Neuronal stem cell (in vitro differentiated cells): Measurements from ENCODE around the gene TSNAX.
A peak's percentile ranks its signal among the peaks of the same experiment; 100 is the strongest.
"Not testable (repeated sequence)": the region's sequence is repeated elsewhere in the genome, so short reads cannot be mapped to it uniquely, and the experiment has no call there.

Experiments used
- DNase-seq: peaks from one replicate; pipeline ENCODE4 v3.0.0-alpha.2; 2013; ENCODE audit warnings: low spot score
- H2AFZ ChIP-seq: one replicate; pipeline ENCODE4 v1.6.1; 2013; ENCODE audit warnings: mild to moderate bottlenecking, low read length, inconsistent platforms
- H2AK5ac ChIP-seq: 2 replicates; pipeline ENCODE4 v1.6.1; 2013; ENCODE audit warnings: low read depth, mild to moderate bottlenecking, inconsistent platforms, low read length, moderate library complexity, mixed read lengths
- H2BK120ac ChIP-seq: 2 replicates; pipeline ENCODE4 v1.6.1; 2013; ENCODE audit warnings: low read depth, mild to moderate bottlenecking, inconsistent platforms, low read length, moderate library complexity, mixed read lengths
- H2BK12ac ChIP-seq: one replicate; pipeline ENCODE4 v1.6.1; 2013; ENCODE audit warnings: low read length, inconsistent platforms
- H2BK15ac ChIP-seq: 2 replicates; pipeline ENCODE4 v1.6.1; 2013; ENCODE audit warnings: mild to moderate bottlenecking, low read length, inconsistent platforms, mixed read lengths
- H2BK5ac ChIP-seq: one replicate; pipeline ENCODE4 v1.6.1; 2013; ENCODE audit warnings: inconsistent platforms, mild to moderate bottlenecking, low read length, moderate library complexity
- H3K14ac ChIP-seq: one replicate; pipeline ENCODE4 v1.6.1; 2013; ENCODE audit warnings: low read length, inconsistent platforms
- H3K18ac ChIP-seq: 2 replicates; pipeline ENCODE4 v1.6.1; 2013; ENCODE audit warnings: low read length, inconsistent platforms
- H3K23ac ChIP-seq: 2 replicates; pipeline ENCODE4 v1.6.1; 2013; ENCODE audit warnings: low read depth, mild to moderate bottlenecking, mixed read lengths, low read length, inconsistent platforms; ENCODE audit not compliant: poor library complexity
- H3K27ac ChIP-seq: replicated peaks from 3 replicates; pipeline ENCODE4 v1.5.1; 2013; ENCODE audit warnings: low read length, inconsistent platforms
- H3K27me3 ChIP-seq, 3 experiments: 2 replicates each; pipeline ENCODE4 v1.6.1; 2013; ENCODE audit warnings: low read length in 3 of 3, mild to moderate bottlenecking in 2 of 3, inconsistent platforms in 1 of 3, low read depth in 1 of 3, mixed read lengths in 1 of 3, moderate library complexity in 1 of 3; ENCODE audit not compliant: control insufficient read depth in 3 of 3, insufficient read depth in 3 of 3
- H3K36me3 ChIP-seq, 2 donors: replicated peaks in 1 of 2; 2 replicates each; pipeline ENCODE4 v1.6.1; 2013; ENCODE audit warnings: low read length in 2 of 2; ENCODE audit not compliant: control insufficient read depth in 2 of 2, insufficient read depth in 2 of 2
- H3K4ac ChIP-seq: 2 replicates; pipeline ENCODE4 v1.6.1; 2013; ENCODE audit warnings: inconsistent platforms, mild to moderate bottlenecking, low read length, moderate library complexity
- H3K4me1 ChIP-seq, 2 donors: 1 replicate in 1 of 2; 2 replicates in 1 of 2; pipeline ENCODE4 v1.6.1; 2013; ENCODE audit warnings: low read length in 2 of 2, low read depth in 1 of 2; ENCODE audit not compliant: control insufficient read depth in 2 of 2, insufficient read depth in 1 of 2
- H3K4me2 ChIP-seq: one replicate; pipeline ENCODE4 v1.6.1; 2013; ENCODE audit warnings: mild to moderate bottlenecking, low read length, inconsistent platforms; ENCODE audit not compliant: insufficient read depth, poor library complexity, severe bottlenecking
- H3K4me3 ChIP-seq, 2 donors: 2 replicates each; pipeline ENCODE4 v1.5.1; 2013; ENCODE audit warnings: low read length in 2 of 2, mild to moderate bottlenecking in 2 of 2, inconsistent platforms in 1 of 2, moderate library complexity in 1 of 2
- H3K79me1 ChIP-seq: one replicate; pipeline ENCODE4 v1.6.1; 2013; ENCODE audit warnings: low read depth, mild to moderate bottlenecking, inconsistent platforms, low read length, moderate library complexity
- H3K9ac ChIP-seq: one replicate; pipeline ENCODE4 v1.6.1; 2013; ENCODE audit warnings: mild to moderate bottlenecking, low read depth, low read length, inconsistent platforms; ENCODE audit not compliant: poor library complexity
- H3K9me3 ChIP-seq, 2 donors: replicated peaks in 1 of 2; 2 replicates each; pipeline versions ENCODE3 to v1.6.1; 2013; ENCODE audit warnings: low read length in 2 of 2, mild to moderate bottlenecking in 2 of 2, inconsistent platforms in 1 of 2, low read depth in 1 of 2, mixed read lengths in 1 of 2, moderate library complexity in 1 of 2; ENCODE audit not compliant: control insufficient read depth in 2 of 2, insufficient read depth in 1 of 2
- H4K8ac ChIP-seq: one replicate; pipeline ENCODE4 v1.6.1; 2013; ENCODE audit warnings: low read depth, mild to moderate bottlenecking, inconsistent platforms, low read length, moderate library complexity
- H4K91ac ChIP-seq: one replicate; pipeline ENCODE4 v1.6.1; 2013; ENCODE audit warnings: low read length, low read depth, mild to moderate bottlenecking, inconsistent platforms; ENCODE audit not compliant: poor library complexity
- WGBS, 2 donors: extraction: QIAGEN DNeasy Blood & Tissue Kit; methylation state at CpG; one replicate each; pipeline ENCODE4 v1.1.7; 2013; ENCODE audit warnings: missing lambda C conversion rate in 2 of 2, mixed read lengths in 1 of 2; ENCODE audit not compliant: insufficient read length in 2 of 2, insufficient replicate concordance in 1 of 2; ENCODE audit errors: extremely low coverage in 2 of 2; 5-methylcytosine and 5-hydroxymethylcytosine counted together

The TSNAX gene

DNA sequence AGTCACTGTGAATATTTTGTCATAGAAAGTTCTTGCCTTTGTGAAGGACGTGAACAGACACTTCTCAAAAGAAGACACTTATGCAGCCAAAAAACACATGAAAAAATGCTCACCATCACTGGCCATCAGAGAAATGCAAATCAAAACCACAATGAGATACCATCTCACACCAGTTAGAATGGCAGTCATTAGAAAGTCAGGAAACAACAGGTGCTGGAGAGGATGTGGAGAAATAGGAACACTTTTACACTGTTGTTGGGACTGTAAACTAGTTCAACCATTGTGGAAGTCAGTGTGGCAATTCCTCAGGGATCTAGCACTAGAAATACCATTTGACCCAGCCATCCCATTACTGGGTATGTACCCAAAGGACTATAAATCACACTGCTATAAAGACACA is 64.8 kb downstream of the TSNAX start:
- H2BK12ac ChIP-seq, H3K79me1 ChIP-seq, H3K14ac ChIP-seq, H3K4me1 ChIP-seq, H3K27ac ChIP-seq, H3K23ac ChIP-seq, H2AFZ ChIP-seq, DNase-seq, H3K18ac ChIP-seq, H3K9me3 ChIP-seq, H3K4me3 ChIP-seq, H4K91ac ChIP-seq, H3K4me2 ChIP-seq, H2BK120ac ChIP-seq, H3K36me3 ChIP-seq, H3K4ac ChIP-seq, H2BK15ac ChIP-seq, H3K9ac ChIP-seq, H2AK5ac ChIP-seq, H3K27me3 ChIP-seq, H4K8ac ChIP-seq, H2BK5ac ChIP-seq: not testable (repeated sequence)
- WGBS, 2 donors = no CpG with 5 or more reads among the region's 1 CpG

DNA sequence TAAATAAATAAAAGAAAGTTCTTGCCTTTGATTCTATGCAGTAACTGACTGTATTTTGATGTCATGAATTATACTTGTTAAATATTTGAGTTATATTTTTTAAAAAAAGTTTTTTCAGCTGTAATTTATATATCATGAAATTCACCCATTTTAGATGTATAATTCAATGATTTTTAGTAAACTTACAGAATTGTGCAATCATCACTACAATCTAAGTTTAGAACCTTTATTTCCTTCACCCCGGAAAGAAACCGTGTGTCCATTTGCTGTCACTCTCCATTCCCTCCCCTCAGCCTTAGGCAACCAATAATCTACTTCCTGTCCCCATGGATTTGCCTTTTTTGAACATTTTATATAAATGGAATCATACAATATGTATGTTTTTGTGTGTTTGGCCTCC is 65.7 kb downstream of the TSNAX start:
- H3K14ac ChIP-seq = no peak overlapping the region
- no peak overlapping the region for H2AFZ ChIP-seq
- H2BK120ac ChIP-seq = no peak overlapping the region
- WGBS, 2 donors = no CpG with 5 or more reads among the region's 2 CpGs
- H2BK12ac ChIP-seq = no peak overlapping the region
- H3K18ac ChIP-seq = no peak overlapping the region
- H4K91ac ChIP-seq = no peak overlapping the region
- H3K4ac ChIP-seq = no peak overlapping the region
- no peak overlapping the region for H3K23ac ChIP-seq
- no peak overlapping the region for H2BK15ac ChIP-seq
- H2AK5ac ChIP-seq = no peak overlapping the region
- H3K79me1 ChIP-seq = no peaks in the 10 kb centered on the region
- no peaks in the 10 kb centered on the region for H3K9me3 ChIP-seq
- no peak overlapping the region for H3K4me3 ChIP-seq
- no peak overlapping the region for H3K9ac ChIP-seq
- no peaks in the 10 kb centered on the region for H3K27me3 ChIP-seq
- H3K4me1 ChIP-seq = peaks cover 0 to 7% of the 10 kb centered on the region in 2 donors
- no peak overlapping the region for H3K4me2 ChIP-seq
- H2BK5ac ChIP-seq = no peak overlapping the region
- no peak overlapping the region for H4K8ac ChIP-seq
- H3K36me3 ChIP-seq = no peaks in the 10 kb centered on the region
- DNase-seq = no peak
- no peak overlapping the region for H3K27ac ChIP-seq

- H4K8ac ChIP-seq = no peak overlapping the region
- H2BK5ac ChIP-seq = no peak overlapping the region
- no peak overlapping the region for H4K91ac ChIP-seq
- no peak overlapping the region for H3K4me2 ChIP-seq
- no peak overlapping the region for H3K18ac ChIP-seq
- DNase-seq = no peak
- no peak overlapping the region for H3K14ac ChIP-seq
- WGBS, 2 donors = no CpG with 5 or more reads among the region's 4 CpGs
- H3K9me3 ChIP-seq = no peaks in the 10 kb centered on the region
- H2BK15ac ChIP-seq = no peak overlapping the region
- no peak overlapping the region for H2AFZ ChIP-seq
- no peaks in the 10 kb centered on the region for H3K79me1 ChIP-seq
- no peak overlapping the region for H3K4ac ChIP-seq
- H3K9ac ChIP-seq = no peak overlapping the region
- H3K36me3 ChIP-seq = no peaks in the 10 kb centered on the region
- no peak overlapping the region for H2AK5ac ChIP-seq
- H2BK12ac ChIP-seq = no peak overlapping the region
- no peak overlapping the region for H3K23ac ChIP-seq
- H3K4me1 ChIP-seq = peaks cover 0 to 7% of the 10 kb centered on the region in 2 donors
- H2BK120ac ChIP-seq = no peak overlapping the region
- H3K27ac ChIP-seq = no peak overlapping the region
- H3K4me3 ChIP-seq = no peak overlapping the region
- H3K27me3 ChIP-seq = no peaks in the 10 kb centered on the region
Observed at GRCh38 chr1:231594749-231595148, 66.3 kb downstream of the TSNAX start.

DNA sequence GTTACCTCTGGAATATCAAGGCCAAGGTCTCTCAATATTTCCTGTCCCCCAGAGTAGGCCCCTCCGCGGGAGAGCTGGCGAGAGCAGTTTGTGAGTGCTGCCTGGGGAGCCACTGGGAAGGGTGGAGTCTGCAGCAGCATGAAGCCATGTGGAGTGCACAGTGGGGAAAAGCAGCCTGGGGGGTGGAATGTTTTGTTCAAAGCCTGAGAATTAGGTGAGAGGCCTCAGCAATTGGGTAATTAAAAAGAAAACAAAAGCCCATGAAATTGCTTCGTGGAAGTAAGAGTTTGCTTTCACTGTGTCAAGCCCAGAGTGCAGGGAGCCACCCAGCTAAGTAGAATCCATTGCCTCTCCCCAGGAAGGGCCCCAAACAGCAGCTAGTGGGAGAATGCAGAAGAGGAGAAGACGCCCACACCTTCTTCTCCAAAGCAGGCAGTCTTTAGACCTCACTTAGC is 67.9 kb downstream of the TSNAX start:
- no peak overlapping the region for H2BK15ac ChIP-seq
- H3K9me3 ChIP-seq = no peaks in the 10 kb centered on the region
- no peak overlapping the region for H3K4me2 ChIP-seq
- no peak overlapping the region for H2BK120ac ChIP-seq
- H3K79me1 ChIP-seq = no peaks in the 10 kb centered on the region
- H3K4ac ChIP-seq = no peak overlapping the region
- DNase-seq = no peak
- WGBS, 2 donors = no CpG with 5 or more reads among the region's 5 CpGs
- H3K27ac ChIP-seq = no peak overlapping the region
- peak overlapping the region; percentile 15 for H2AFZ ChIP-seq
- H3K14ac ChIP-seq = no peak overlapping the region
- H3K9ac ChIP-seq = no peak overlapping the region
- H3K18ac ChIP-seq = no peak overlapping the region
- no peak overlapping the region for H2BK5ac ChIP-seq
- no peak overlapping the region for H2BK12ac ChIP-seq
- no peak overlapping the region for H3K4me3 ChIP-seq
- no peaks in the 10 kb centered on the region for H3K27me3 ChIP-seq
- no peaks in the 10 kb centered on the region for H3K36me3 ChIP-seq
- no peak overlapping the region for H4K8ac ChIP-seq
- H4K91ac ChIP-seq = no peak overlapping the region
- H3K4me1 ChIP-seq = peaks cover 0 to 7% of the 10 kb centered on the region in 2 donors
- no peak overlapping the region for H2AK5ac ChIP-seq
- no peak overlapping the region for H3K23ac ChIP-seq
